ENCODE data around the gene ARAP2.

DNA sequence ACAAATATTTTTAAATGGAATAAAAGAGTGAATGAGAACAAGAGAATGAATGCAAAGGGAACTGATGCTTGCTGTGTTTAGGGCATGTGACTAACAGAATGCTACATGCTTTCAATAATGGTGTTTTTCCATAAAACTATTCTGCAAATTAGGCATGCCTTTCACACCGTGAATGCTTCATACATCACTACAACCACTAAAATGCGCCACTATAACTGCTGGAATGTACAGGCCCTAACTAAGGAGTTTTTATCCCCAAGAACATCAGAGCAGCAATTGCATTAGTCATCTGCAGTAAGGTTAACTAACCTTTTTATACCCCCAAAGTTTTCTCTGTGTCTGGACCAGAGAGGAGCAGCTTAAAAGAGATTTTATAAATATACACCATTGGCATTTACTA lies 190.4 kb downstream of the ARAP2 start:
- TF ChIP-seq, protein P1, sequence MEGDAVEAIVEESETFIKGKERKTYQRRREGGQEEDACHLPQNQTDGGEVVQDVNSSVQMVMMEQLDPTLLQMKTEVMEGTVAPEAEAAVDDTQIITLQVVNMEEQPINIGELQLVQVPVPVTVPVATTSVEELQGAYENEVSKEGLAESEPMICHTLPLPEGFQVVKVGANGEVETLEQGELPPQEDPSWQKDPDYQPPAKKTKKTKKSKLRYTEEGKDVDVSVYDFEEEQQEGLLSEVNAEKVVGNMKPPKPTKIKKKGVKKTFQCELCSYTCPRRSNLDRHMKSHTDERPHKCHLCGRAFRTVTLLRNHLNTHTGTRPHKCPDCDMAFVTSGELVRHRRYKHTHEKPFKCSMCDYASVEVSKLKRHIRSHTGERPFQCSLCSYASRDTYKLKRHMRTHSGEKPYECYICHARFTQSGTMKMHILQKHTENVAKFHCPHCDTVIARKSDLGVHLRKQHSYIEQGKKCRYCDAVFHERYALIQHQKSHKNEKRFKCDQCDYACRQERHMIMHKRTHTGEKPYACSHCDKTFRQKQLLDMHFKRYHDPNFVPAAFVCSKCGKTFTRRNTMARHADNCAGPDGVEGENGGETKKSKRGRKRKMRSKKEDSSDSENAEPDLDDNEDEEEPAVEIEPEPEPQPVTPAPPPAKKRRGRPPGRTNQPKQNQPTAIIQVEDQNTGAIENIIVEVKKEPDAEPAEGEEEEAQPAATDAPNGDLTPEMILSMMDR (IDR thresholded peaks at IDR 0.05; ENCODE audit: borderline replicate concordance, extremely low read depth, low read length, poor library complexity, severe bottlenecking), result no peak
- no peak for TF ChIP-seq EZH2 (IDR thresholded peaks at IDR 0.05; ENCODE audit: borderline replicate concordance, low read depth, low read length, severe bottlenecking)

All from DND-41 (cell line).